WTC11 (cell line): Measurements from ENCODE around the gene KCNH8. TPM values are rescaled to one million over a fixed set of nuclear protein-coding genes. Genes with fewer than 3 reads are reported as not detected.
A peak's percentile ranks its signal among the peaks of the same experiment; 100 is the strongest.

ENCODE experiments used
- ATAC-seq: fragments of 200-7000 bp; cut with Tn5 transposase; 2 replicates; pipeline ENCODE4 v1.10.0; 2021; ENCODE audit warnings: mild to moderate bottlenecking, moderate library complexity
- CTCF ChIA-PET: fragments of 300-600 bp; sonication (Branson Sonifier 250); formaldehyde crosslinking; loops from one replicate; lab custom pipeline; 2021; ENCODE audit warnings: antibody characterized with exemption; lab: Charles Lee
- POLR2A ChIA-PET: fragments of 350-600 bp; sonication (Branson Sonifier 250); formaldehyde crosslinking; loops from one replicate; lab custom pipeline; 2021; ENCODE audit warnings: antibody characterized with exemption; lab: Charles Lee
- DNase-seq: peaks from one replicate; pipeline ENCODE4 v3.0.0; 2021; ENCODE audit warnings: low spot score
- H3K27ac Mint-ChIP-seq: 2 replicates; pipeline ENCODE4 v1.8.0; 2021; ENCODE audit warnings: mixed read lengths
- H3K27me3 Mint-ChIP-seq: 2 replicates; pipeline ENCODE4 v1.8.0; 2021; ENCODE audit warnings: low read depth, mild to moderate bottlenecking, moderate library complexity, mixed read lengths
- H3K36me3 Mint-ChIP-seq: 2 replicates; pipeline ENCODE4 v1.8.0; 2021; ENCODE audit warnings: mixed read lengths
- H3K4me1 Mint-ChIP-seq: 2 replicates; pipeline ENCODE4 v1.8.0; 2022; ENCODE audit warnings: mixed read lengths
- H3K4me3 Mint-ChIP-seq: 2 replicates; pipeline ENCODE4 v1.8.0; 2021; ENCODE audit warnings: mild to moderate bottlenecking, moderate library complexity, mixed read lengths
- H3K9me3 Mint-ChIP-seq: 2 replicates; pipeline ENCODE4 v1.8.0; 2021; ENCODE audit warnings: mixed read lengths
- AR ChIP-seq: fragments of 250-450 bp; sonication (Bioruptor Pico); IDR thresholded peaks from 2 replicates; pipeline ENCODE4 v1.9.0; 2021; ENCODE audit warnings: mild to moderate bottlenecking
- ATF2 ChIP-seq: sonication (generic); formaldehyde crosslinking; IDR thresholded peaks from 2 replicates; pipeline ENCODE4 v1.8.1; 2022; ENCODE audit warnings: low read depth, missing genetic modification reagents, borderline replicate concordance
- CREB1 ChIP-seq: sonication (generic); formaldehyde crosslinking; IDR thresholded peaks from 2 replicates; pipeline ENCODE4 v1.8.0; 2023; ENCODE audit warnings: mild to moderate bottlenecking, missing genetic modification reagents
- EMX1 ChIP-seq: fragments of 250-450 bp; sonication (Bioruptor Pico); IDR thresholded peaks from 2 replicates; pipeline ENCODE4 v1.8.0; 2021; ENCODE audit warnings: mild to moderate bottlenecking
- ETV6 ChIP-seq: sonication (generic); formaldehyde crosslinking; IDR thresholded peaks from 2 replicates; pipeline ENCODE4 v1.8.1; 2022; ENCODE audit warnings: mild to moderate bottlenecking, missing genetic modification reagents
- FOXP1 ChIP-seq: sonication (generic); formaldehyde crosslinking; IDR thresholded peaks from 2 replicates; pipeline ENCODE4 v1.8.0; 2022; ENCODE audit warnings: missing genetic modification reagents, mild to moderate bottlenecking, moderate library complexity, borderline replicate concordance
- IRF1 ChIP-seq: sonication (generic); formaldehyde crosslinking; IDR thresholded peaks from 2 replicates; pipeline ENCODE4 v1.8.0; 2023; ENCODE audit warnings: missing genetic modification reagents
- KAT7 ChIP-seq: sonication (generic); formaldehyde crosslinking; IDR thresholded peaks from 2 replicates; pipeline ENCODE4 v1.8.1; 2023; ENCODE audit warnings: missing genetic modification reagents, mild to moderate bottlenecking, borderline replicate concordance
- MAX ChIP-seq: sonication (generic); formaldehyde crosslinking; IDR thresholded peaks from 2 replicates; pipeline ENCODE4 v1.8.0; 2022; ENCODE audit warnings: mild to moderate bottlenecking, missing genetic modification reagents
- MXD4 ChIP-seq: fragments of 250-450 bp; sonication (Bioruptor Pico); IDR thresholded peaks from 2 replicates; pipeline ENCODE4 v1.8.0; 2021; ENCODE audit warnings: mild to moderate bottlenecking, moderate library complexity, borderline replicate concordance
- NFATC4 ChIP-seq: fragments of 250-450 bp; sonication (Bioruptor Pico); IDR thresholded peaks from 2 replicates; pipeline ENCODE4 v1.9.0; 2021; ENCODE audit warnings: mild to moderate bottlenecking
- NR2C2 ChIP-seq: sonication (generic); formaldehyde crosslinking; IDR thresholded peaks from 2 replicates; pipeline ENCODE4 v1.8.0; 2022; ENCODE audit warnings: mild to moderate bottlenecking, missing genetic modification reagents
- RORB ChIP-seq: fragments of 250-450 bp; sonication (Bioruptor Pico); IDR thresholded peaks from 2 replicates; pipeline ENCODE4 v1.9.0; 2021; ENCODE audit warnings: mild to moderate bottlenecking
- TP53 ChIP-seq: sonication (generic); formaldehyde crosslinking; IDR thresholded peaks from 2 replicates; pipeline ENCODE4 v1.8.1; 2023; ENCODE audit warnings: mild to moderate bottlenecking, missing genetic modification reagents
- USF1 ChIP-seq: sonication (generic); formaldehyde crosslinking; IDR thresholded peaks from 2 replicates; pipeline ENCODE4 v1.8.0; 2022; ENCODE audit warnings: mild to moderate bottlenecking, missing genetic modification reagents
- ZBTB21 ChIP-seq: sonication (generic); formaldehyde crosslinking; IDR thresholded peaks from 2 replicates; pipeline ENCODE4 v1.8.1; 2023; ENCODE audit warnings: mild to moderate bottlenecking, missing genetic modification reagents, borderline replicate concordance
- ZNF138 ChIP-seq: sonication (generic); formaldehyde crosslinking; conservative IDR thresholded peaks from 2 replicates; pipeline ENCODE4 v1.8.1; 2022; ENCODE audit warnings: mild to moderate bottlenecking, moderate library complexity, missing genetic modification reagents
- ZNF263 ChIP-seq: sonication (generic); formaldehyde crosslinking; IDR thresholded peaks from 2 replicates; pipeline ENCODE4 v1.8.1; 2022; ENCODE audit warnings: low read depth, mild to moderate bottlenecking, moderate library complexity, missing genetic modification reagents
- ZNF423 ChIP-seq: fragments of 250-450 bp; sonication (Bioruptor Pico); IDR thresholded peaks from 2 replicates; pipeline ENCODE4 v2.1.2; 2022; ENCODE audit warnings: mild to moderate bottlenecking, moderate library complexity
- ZNF512 ChIP-seq: sonication (generic); formaldehyde crosslinking; IDR thresholded peaks from 2 replicates; pipeline ENCODE4 v1.8.1; 2022; ENCODE audit warnings: missing genetic modification reagents, borderline replicate concordance
- total RNA-seq: library from RNA; stranded (reverse); gene quantifications from 3 replicates; pipeline ENCODE4 v1.2.3, GENCODE V29; 2021

Gene KCNH8
- total RNA-seq, 1 experiment from 2014 or later, result 2.8 TPM

- ChIA-PET POLR2A (interaction anchor here (1.1 kb wide), 1 partner anchor 18 kb away, joined by 3 read pairs; no protein-coding TSS in a partner anchor), CTCF (interaction anchor here (0.8 to 1.3 kb wide), 6 partner anchors 16 to 890 kb away, joined by 3 to 6 read pairs (median 6); no protein-coding TSS in a partner anchor)
These were observed 102.8 kb downstream of the KCNH8 start for GRCh38 chr3:19250959-19251610.

GRCh38 chr3:19254189-19254588, 105.9 kb downstream of the KCNH8 start:
- ChIA-PET POLR2A (no interaction called here), CTCF (no interaction called here)
- peaks cover 13% of the 10 kb centered on the region for H3K4me1 Mint-ChIP-seq
- ATAC-seq (no peak), DNase-seq (no peak)
- H3K27ac Mint-ChIP-seq, result no peak overlapping the region
- peaks cover 11% of the 10 kb centered on the region for H3K9me3 Mint-ChIP-seq
- no peaks in the 10 kb centered on the region for H3K27me3 Mint-ChIP-seq
- peaks cover 18% of the 10 kb centered on the region for H3K36me3 Mint-ChIP-seq
- TF ChIP-seq NFATC4 (CRISPR knock-in tag) (no peak), ETV6 (CRISPR knock-in tag) (no peak), MXD4 (no peak), NR2C2 (CRISPR knock-in tag) (no peak), ZNF512 (CRISPR knock-in tag) (no peak), ZNF263 (CRISPR knock-in tag) (no peak), ZNF138 (CRISPR knock-in tag) (no peak), RORB (CRISPR knock-in tag) (no peak)
- no peak overlapping the region for H3K4me3 Mint-ChIP-seq

More at GRCh38 chr3:19250959-19251610, 102.8 kb downstream of the KCNH8 start:
- no peak overlapping the region for H3K27ac Mint-ChIP-seq
- no peaks in the 10 kb centered on the region for H3K27me3 Mint-ChIP-seq
- peaks cover 13% of the 10 kb centered on the region for H3K4me1 Mint-ChIP-seq
- peaks cover 14% of the 10 kb centered on the region for H3K36me3 Mint-ChIP-seq
- ATAC-seq (peak; percentile 80), DNase-seq (peak; percentile 26)
- TF ChIP-seq NFATC4 (CRISPR knock-in tag) (no peak), ZNF423 (CRISPR knock-in tag) (peak; percentile 63)
- H3K4me3 Mint-ChIP-seq, result no peak overlapping the region
- peaks cover 9% of the 10 kb centered on the region for H3K9me3 Mint-ChIP-seq

- Mint-ChIP-seq H3K4me1 (peaks cover 12% of the 10 kb centered on the region), H3K9me3 (peaks cover 11% of the 10 kb centered on the region), H3K4me3 (no peak overlapping the region), H3K36me3 (peaks cover 18% of the 10 kb centered on the region), H3K27ac (no peak overlapping the region), H3K27me3 (no peaks in the 10 kb centered on the region)
- TF ChIP-seq ZBTB21 (CRISPR knock-in tag) (no peak), IRF1 (no peak), CREB1 (no peak), MAX (CRISPR knock-in tag) (no peak), FOXP1 (CRISPR knock-in tag) (no peak), EMX1 (CRISPR knock-in tag) (no peak), RORB (CRISPR knock-in tag) (no peak), TP53 (CRISPR knock-in tag) (no peak)
- POLR2A ChIA-PET, result no interaction called here
- CTCF ChIA-PET, result no interaction called here
- DNase-seq (no peak), ATAC-seq (no peak)
These were observed 106.6 kb downstream of the KCNH8 start for GRCh38 chr3:19254784-19255338.

GRCh38 chr3:19256313-19256712, 108.0 kb downstream of the KCNH8 start:
- Mint-ChIP-seq H3K36me3 (peaks cover 18% of the 10 kb centered on the region), H3K9me3 (peaks cover 11% of the 10 kb centered on the region), H3K4me3 (no peak overlapping the region), H3K27me3 (no peaks in the 10 kb centered on the region), H3K4me1 (peaks cover 6% of the 10 kb centered on the region), H3K27ac (no peak overlapping the region; the same call in 1 of the 2 replicates)
- ATAC-seq (peak; percentile 90), DNase-seq (no peak)
- ChIA-PET CTCF (interaction anchor here (0.9 to 1.6 kb wide), 4 partner anchors 11 to 191 kb away, joined by 3 to 6 read pairs (median 4); no protein-coding TSS in a partner anchor), POLR2A (no interaction called here)
- TF ChIP-seq KAT7 (CRISPR knock-in tag), result no peak
- no peak for TF ChIP-seq AR (CRISPR knock-in tag)
- no peak for TF ChIP-seq ETV6 (CRISPR knock-in tag)
- TF ChIP-seq IRF1, result no peak
- no peak for TF ChIP-seq USF1
- TF ChIP-seq ATF2, result no peak
